ENCODE data around the gene DBNDD2.

Gene DBNDD2

DNA sequence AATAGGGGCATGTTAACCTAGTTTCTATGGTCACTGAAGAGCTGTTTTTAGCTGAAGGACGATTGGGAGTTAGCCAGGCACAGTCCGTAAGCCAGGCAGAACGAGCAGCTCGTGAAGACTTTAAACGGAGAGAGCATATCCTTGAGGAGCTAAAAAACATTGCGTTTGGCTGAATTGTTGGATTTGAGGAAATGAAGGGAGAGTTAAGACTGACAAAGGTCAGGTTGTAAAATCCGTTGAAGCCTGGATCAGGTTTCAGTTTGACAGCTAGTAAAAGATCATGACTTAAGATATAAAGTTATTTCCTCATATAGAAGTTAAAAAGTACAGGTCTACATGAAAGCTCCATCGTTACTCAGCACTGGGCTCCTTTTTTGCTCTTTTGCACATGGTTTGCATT is 2.8 kb downstream of the DBNDD2 start:
- Histone ChIP-seq H3K9me3 (ENCODE audit: insufficient read depth, low read depth, low read length) (no peaks in the 10 kb centered on the region), H3K9ac (ENCODE audit: low read depth, low read length, poor library complexity, severe bottlenecking) (no peak overlapping the region), H3K27me3 (ENCODE audit: insufficient read depth, low read length, poor library complexity, severe bottlenecking) (peaks cover 2% of the 10 kb centered on the region), H3K36me3 (ENCODE audit: insufficient read depth, low read length) (no peaks in the 10 kb centered on the region), H3F3A (ENCODE audit: low read depth) (no peaks in the 10 kb centered on the region), H3K79me2 (ENCODE audit: insufficient read depth, low read length) (peaks cover 7% of the 10 kb centered on the region; the same call in 1 of the 2 replicates), H3K4me3 (ENCODE audit: low read length, poor library complexity, severe bottlenecking) (no peak overlapping the region), H3K4me2 (ENCODE audit: low read depth, low read length, poor library complexity, severe bottlenecking) (no peak overlapping the region), H3K4me1 (ENCODE audit: insufficient read depth, low read length, poor library complexity, severe bottlenecking) (peaks cover 9% of the 10 kb centered on the region), H3K9me2 (replicated peaks; ENCODE audit: low read depth, low read length) (no peaks in the 10 kb centered on the region), H2AFZ (ENCODE audit: low read length) (no peak overlapping the region), H4K20me1 (ENCODE audit: insufficient read depth, low read length, poor library complexity, severe bottlenecking) (no peaks in the 10 kb centered on the region)
- TF ChIP-seq EZH2phosphoT487 (IDR thresholded peaks at IDR 0.05; ENCODE audit: borderline replicate concordance) (no peak), CTCF (conservative IDR thresholded peaks at IDR 0.05; ENCODE audit: low read length) (no peak)

- peaks cover 17% of the 10 kb centered on the region for H3K4me1 ChIP-seq (ENCODE audit: insufficient read depth, low read length, poor library complexity, severe bottlenecking)
- H2AFZ ChIP-seq (ENCODE audit: low read length) = no peak overlapping the region
- H3K79me2 ChIP-seq (ENCODE audit: insufficient read depth, low read length) = peaks cover 24% of the 10 kb centered on the region
These were observed 4.6 kb downstream of the DBNDD2 start for GRCh38 chr20:45412653-45413052.

GRCh38 chr20:45413479-45413878 is 5.4 kb downstream of the DBNDD2 start:
- peaks cover 32% of the 10 kb centered on the region for H3K79me2 ChIP-seq (ENCODE audit: insufficient read depth, low read length)
- no peak for TF ChIP-seq CTCF (conservative IDR thresholded peaks at IDR 0.05; ENCODE audit: low read length)
- no peak for TF ChIP-seq EZH2phosphoT487 (IDR thresholded peaks at IDR 0.05; ENCODE audit: borderline replicate concordance)
- no peak overlapping the region for H2AFZ ChIP-seq (ENCODE audit: low read length)
- peaks cover 21% of the 10 kb centered on the region for H3K4me1 ChIP-seq (ENCODE audit: insufficient read depth, low read length, poor library complexity, severe bottlenecking)
- no peaks in the 10 kb centered on the region for H3F3A ChIP-seq (ENCODE audit: low read depth)
- no peak overlapping the region for H3K4me2 ChIP-seq (ENCODE audit: low read depth, low read length, poor library complexity, severe bottlenecking)
- no peaks in the 10 kb centered on the region for H3K27me3 ChIP-seq (ENCODE audit: insufficient read depth, low read length, poor library complexity, severe bottlenecking)
- no peak overlapping the region for H3K9ac ChIP-seq (ENCODE audit: low read depth, low read length, poor library complexity, severe bottlenecking)
- no peak overlapping the region for H3K4me3 ChIP-seq (ENCODE audit: low read length, poor library complexity, severe bottlenecking)
- no peaks in the 10 kb centered on the region for H3K9me3 ChIP-seq (ENCODE audit: insufficient read depth, low read depth, low read length)
- H3K9me2 ChIP-seq (replicated peaks; ENCODE audit: low read depth, low read length) = no peaks in the 10 kb centered on the region
- peaks cover 13% of the 10 kb centered on the region for H4K20me1 ChIP-seq (ENCODE audit: insufficient read depth, low read length, poor library complexity, severe bottlenecking)
- no peaks in the 10 kb centered on the region for H3K36me3 ChIP-seq (ENCODE audit: insufficient read depth, low read length)

More at GRCh38 chr20:45412653-45413052, 4.6 kb downstream of the DBNDD2 start:
- no peak overlapping the region for H3K9ac ChIP-seq (ENCODE audit: low read depth, low read length, poor library complexity, severe bottlenecking)
- no peak overlapping the region for H3K4me2 ChIP-seq (ENCODE audit: low read depth, low read length, poor library complexity, severe bottlenecking)
- no peaks in the 10 kb centered on the region for H3K9me2 ChIP-seq (replicated peaks; ENCODE audit: low read depth, low read length)
- H3F3A ChIP-seq (ENCODE audit: low read depth) = no peaks in the 10 kb centered on the region
- H3K27me3 ChIP-seq (ENCODE audit: insufficient read depth, low read length, poor library complexity, severe bottlenecking) = no peaks in the 10 kb centered on the region
- TF ChIP-seq CTCF (conservative IDR thresholded peaks at IDR 0.05; ENCODE audit: low read length) (no peak), EZH2phosphoT487 (IDR thresholded peaks at IDR 0.05; ENCODE audit: borderline replicate concordance) (no peak)
- H4K20me1 ChIP-seq (ENCODE audit: insufficient read depth, low read length, poor library complexity, severe bottlenecking) = peaks cover 13% of the 10 kb centered on the region
- H3K4me3 ChIP-seq (ENCODE audit: low read length, poor library complexity, severe bottlenecking) = no peak overlapping the region
- no peaks in the 10 kb centered on the region for H3K36me3 ChIP-seq (ENCODE audit: insufficient read depth, low read length)
- no peaks in the 10 kb centered on the region for H3K9me3 ChIP-seq (ENCODE audit: insufficient read depth, low read depth, low read length)

All from Loucy (cell line).